Measurements from ENCODE around the gene CHAC2. TPM values are rescaled to one million over a fixed set of nuclear protein-coding genes. Genes with fewer than 3 reads are reported as not detected.

Gene CHAC2
- polyA plus RNA-seq, 4 donors = 3.6 to 6.2 (median 4.4) TPM

Other genes starting within 250 kb of the CHAC2 start
- gene ASB3, start 19.1 kb downstream of the CHAC2 start, polyA plus RNA-seq (ENCODE audit: insufficient read length in 4 of 4) = 10 to 100 TPM; 28.6 to 36.3 (median 31.5) TPM
- 10 to 100 TPM; 57.5 to 79.3 (median 71.2) TPM for gene ERLEC1, start 19.2 kb downstream of the CHAC2 start, polyA plus RNA-seq (ENCODE audit: insufficient read length in 4 of 4)
- 1 to 10 TPM; 1.5 to 4.4 (median 2.9) TPM for gene GPR75, start 92.2 kb downstream of the CHAC2 start, polyA plus RNA-seq (ENCODE audit: insufficient read length in 4 of 4)
- gene PSME4, start 203.2 kb downstream of the CHAC2 start, polyA plus RNA-seq (ENCODE audit: insufficient read length in 4 of 4) = 10 to 100 TPM; 48.9 to 75.3 (median 58.6) TPM

Data from left renal cortex interstitium (tissue), 4 donors.